OCI-LY1 (cell line): ENCODE results near the gene ZNF248.

Experiments
- CTCF ChIP-seq: fragments of 200-600 bp; sonication (generic), shearing (Covaris generic); IDR thresholded peaks from 2 replicates; pipeline ENCODE4 v1.5.1; 2017; ENCODE audit warnings: mild to moderate bottlenecking, antibody characterized with exemption, low read length, moderate library complexity, mixed read lengths
- EZH2 ChIP-seq: fragments of 200-600 bp; sonication (generic), shearing (Covaris generic); IDR thresholded peaks from 2 replicates; pipeline ENCODE4 v1.8.0; 2017; ENCODE audit warnings: borderline replicate concordance, mixed run types, mild to moderate bottlenecking, antibody characterized with exemption, low read length, moderate library complexity, mixed read lengths

- TF ChIP-seq CTCF, result no peak
- TF ChIP-seq EZH2, result no peak
Observed at GRCh38 chr10:37734971-37735370, 122.4 kb downstream of the ZNF248 start.
